CD4-positive, alpha-beta T cell (primary cell): ENCODE measurements around the gene PTPRN2. TPM values are rescaled to one million over a fixed set of nuclear protein-coding genes. Genes with fewer than 3 reads are reported as not detected.

Experiments
- ATAC-seq: fragments of 200-7000 bp; cut with Tn5 transposase; one replicate; pipeline ENCODE4 v1.10.0; 2022; ENCODE audit warnings: mild to moderate bottlenecking; ENCODE audit not compliant: poor library complexity
- CTCF ChIA-PET: fragments of 350-600 bp; sonication (Branson Sonifier 250); formaldehyde crosslinking; loops from one replicate; lab custom pipeline; 2021; ENCODE audit warnings: antibody characterized with exemption, inconsistent platforms; lab: Charles Lee
- POLR2A ChIA-PET: fragments of 350-600 bp; sonication (Branson Sonifier 250); formaldehyde crosslinking; loops from one replicate; lab custom pipeline; 2021; ENCODE audit warnings: antibody characterized with exemption, inconsistent platforms; lab: Charles Lee
- DNase-seq, 14 experiments: peaks; one replicate each; pipeline ENCODE4 v3.0.0-alpha.2; 2013 to 2020; ENCODE audit warnings: mixed read lengths in 2 of 14
- H3K27ac ChIP-seq, 2 donors: one replicate each; pipeline versions ENCODE4 v1.5.1 to v1.7.0; 2013; ENCODE audit warnings: low read length in 2 of 2, low read depth in 1 of 2, mild to moderate bottlenecking in 1 of 2
- H3K27me3 ChIP-seq, 2 experiments: 1 replicate in 1 of 2; 2 replicates in 1 of 2; pipeline versions ENCODE4 v1.6.1 to v1.7.0; 2013; ENCODE audit warnings: low read length in 2 of 2, control low read depth in 1 of 2, mild to moderate bottlenecking in 1 of 2, moderate library complexity in 1 of 2; ENCODE audit not compliant: insufficient read depth in 2 of 2, control insufficient read depth in 1 of 2
- H3K36me3 ChIP-seq: one replicate; pipeline ENCODE4 v1.6.1; 2013; ENCODE audit warnings: low read length, control low read depth; ENCODE audit not compliant: insufficient read depth
- H3K4me1 ChIP-seq: one replicate; pipeline ENCODE4 v1.6.1; 2013; ENCODE audit warnings: low read length, control low read depth; ENCODE audit not compliant: insufficient read depth
- H3K4me3 ChIP-seq: one replicate; pipeline ENCODE4 v1.5.1; 2013; ENCODE audit warnings: mild to moderate bottlenecking, low read length, moderate library complexity
- H3K9me3 ChIP-seq, 2 experiments: 1 replicate in 1 of 2; 2 replicates in 1 of 2; pipeline versions ENCODE4 v1.6.1 to v1.7.0; 2013; ENCODE audit warnings: low read length in 2 of 2, mild to moderate bottlenecking in 2 of 2, control low read depth in 1 of 2, moderate library complexity in 1 of 2; ENCODE audit not compliant: control insufficient read depth in 1 of 2, insufficient read depth in 1 of 2
- H3K27ac Mint-ChIP-seq: one replicate; pipeline ENCODE4 v1.8.0; 2020; ENCODE audit warnings: mixed read lengths
- H3K27me3 Mint-ChIP-seq: one replicate; pipeline ENCODE4 v1.8.0; 2021; ENCODE audit warnings: mixed read lengths
- H3K36me3 Mint-ChIP-seq: one replicate; pipeline ENCODE4 v1.8.0; 2021; ENCODE audit warnings: low read depth, mixed read lengths
- H3K4me1 Mint-ChIP-seq: one replicate; pipeline ENCODE4 v1.8.0; 2021; ENCODE audit warnings: low read depth, mixed read lengths
- H3K4me3 Mint-ChIP-seq: one replicate; pipeline ENCODE4 v1.8.0; 2020; ENCODE audit warnings: mild to moderate bottlenecking, mixed read lengths
- H3K9me3 Mint-ChIP-seq: one replicate; pipeline ENCODE4 v1.8.0; 2020; ENCODE audit warnings: mixed read lengths
- CTCF ChIP-seq: fragments of 200-600 bp; IDR thresholded peaks from one replicate; pipeline ENCODE4 v1.8.0; 2022; ENCODE audit warnings: antibody characterized with exemption, mild to moderate bottlenecking
- intact Hi-C, 2 experiments: fragments of 100-400 bp; cut with DNase I in 1 of 2; cut with micrococcal nuclease in 1 of 2; formaldehyde crosslinking; loops; one replicate each; pipeline versions ENCODE4 v1.15.1 to v1.9.0; 2023 to 2025; cut with DNase I, micrococcal nuclease
- total RNA-seq, 174 experiments: library from RNA in 2 of 174; stranded (reverse) in 2 of 174; gene quantifications; one replicate each; pipeline ENCODE4 v1.2.3 and lab custom pipeline; 2021 to 2026

Gene PTPRN2
- total RNA-seq, 2 experiments from 2014 or later, result 0.34 to 0.44 TPM

- ChIA-PET CTCF (no interaction called here), POLR2A (no interaction called here)
- Mint-ChIP-seq H3K36me3 (no peaks in the 10 kb centered on the region), H3K27me3 (no peaks in the 10 kb centered on the region), H3K27ac (no peak overlapping the region), H3K4me3 (no peak overlapping the region), H3K4me1 (no peaks in the 10 kb centered on the region), H3K9me3 (no peaks in the 10 kb centered on the region)
- intact Hi-C loops, result no loop called here
- TF ChIP-seq CTCF, result no peak
- no peak overlapping the region for H3K4me3 ChIP-seq
- peaks cover 0 to 4% of the 10 kb centered on the region in 2 experiments for H3K9me3 ChIP-seq
- no peaks in the 10 kb centered on the region for H3K4me1 ChIP-seq
- H3K36me3 ChIP-seq, result no peaks in the 10 kb centered on the region
- no peaks in the 10 kb centered on the region for H3K27me3 ChIP-seq
- no peak for DNase-seq
- no peak for ATAC-seq
- no peak overlapping the region for H3K27ac ChIP-seq
These were observed 584.0 kb downstream of the PTPRN2 start for GRCh38 chr7:158003441-158004122.

- intact Hi-C loops, result no loop called here
- no peak overlapping the region for H3K4me3 ChIP-seq
- H3K9me3 Mint-ChIP-seq, result no peaks in the 10 kb centered on the region
- ATAC-seq (no peak), DNase-seq (no peak)
- H3K27me3 ChIP-seq, result no peaks in the 10 kb centered on the region
- no peaks in the 10 kb centered on the region for H3K27me3 Mint-ChIP-seq
- no peaks in the 10 kb centered on the region for H3K36me3 Mint-ChIP-seq
- H3K4me1 ChIP-seq, result no peaks in the 10 kb centered on the region
- H3K36me3 ChIP-seq, result no peaks in the 10 kb centered on the region
- H3K9me3 ChIP-seq, result peaks cover 0 to 4% of the 10 kb centered on the region in 2 experiments
- H3K4me1 Mint-ChIP-seq, result no peaks in the 10 kb centered on the region
- H3K27ac Mint-ChIP-seq, result no peak overlapping the region
- H3K27ac ChIP-seq, result no peak overlapping the region
- no peak for TF ChIP-seq CTCF
- no peak overlapping the region for H3K4me3 Mint-ChIP-seq
- POLR2A ChIA-PET, result no interaction called here
- CTCF ChIA-PET, result no interaction called here
These were observed 585.0 kb downstream of the PTPRN2 start for GRCh38 chr7:158002486-158003080.

- intact Hi-C loops, result no loop called here
- Mint-ChIP-seq H3K4me3 (no peak overlapping the region), H3K36me3 (no peaks in the 10 kb centered on the region), H3K27me3 (no peaks in the 10 kb centered on the region), H3K27ac (no peak overlapping the region), H3K9me3 (no peaks in the 10 kb centered on the region), H3K4me1 (no peaks in the 10 kb centered on the region)
- H3K4me3 ChIP-seq, result no peak overlapping the region
- peaks cover 0 to 1% of the 10 kb centered on the region in 2 experiments for H3K9me3 ChIP-seq
- DNase-seq, result no peak
- no peaks in the 10 kb centered on the region for H3K27me3 ChIP-seq
- ChIA-PET POLR2A (no interaction called here), CTCF (no interaction called here)
- ATAC-seq, result no peak
- no peaks in the 10 kb centered on the region for H3K4me1 ChIP-seq
- no peak overlapping the region for H3K27ac ChIP-seq
- no peaks in the 10 kb centered on the region for H3K36me3 ChIP-seq
- TF ChIP-seq CTCF, result no peak
These were observed 585.9 kb downstream of the PTPRN2 start for GRCh38 chr7:158001621-158002320.
